Measurements from ENCODE around the gene IDH3A. TPM values are rescaled to one million over a fixed set of nuclear protein-coding genes. Genes with fewer than 3 reads are reported as not detected.

IDH3A gene
- total RNA-seq, 1 experiment from 2014 or later, result 115 TPM

DNA sequence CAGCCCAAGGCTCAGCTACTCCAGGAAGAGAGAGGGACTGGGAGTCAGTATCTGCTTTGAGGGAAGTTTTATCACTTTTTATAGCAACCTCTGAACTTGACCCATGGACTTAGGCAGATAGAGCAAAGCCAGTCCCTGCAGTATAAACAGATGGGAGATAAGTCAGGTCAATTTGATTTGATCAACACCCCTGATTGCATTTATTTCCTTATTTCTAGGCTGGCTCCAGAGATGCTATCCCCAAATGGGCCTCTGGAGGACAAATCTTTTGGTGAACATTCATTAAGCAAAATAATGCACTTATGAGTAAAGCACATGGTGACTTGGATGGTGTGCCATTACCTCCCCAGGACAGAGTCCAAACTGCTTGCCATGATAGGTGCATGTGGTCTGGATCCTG lies 8.9 kb upstream of the IDH3A start:
- no peak for DNase-seq (ENCODE audit: low read depth, low spot score)
- H3K27me3 ChIP-seq (ENCODE audit: insufficient read depth, low read length), result no peaks in the 10 kb centered on the region
- ATAC-seq, result peak; percentile 38; the same call in 1 of the 2 replicates
- no peaks in the 10 kb centered on the region for H3K9me2 ChIP-seq (ENCODE audit: insufficient read depth)
- H2AFZ ChIP-seq (ENCODE audit: low read depth, low read length, poor library complexity, severe bottlenecking), result no peak overlapping the region
- POLR2A ChIA-PET, result no interaction called here
- no peaks in the 10 kb centered on the region for H3K79me2 ChIP-seq (ENCODE audit: insufficient read depth, low read length)
- RAD21 ChIA-PET (ENCODE audit: low non-redundant PET in 1 of 2, low total read pairs in 2 of 2, uncharacterized antibody in 2 of 2, unreplicated experiment in 2 of 2), result no interaction called here
- H3K27ac ChIP-seq (ENCODE audit: low read depth, low read length), result no peak overlapping the region
- no TSS peak for BruUV-seq (replicated peaks)
- H3K4me3 ChIP-seq (replicated peaks in 1 of 2; ENCODE audit: low read depth in 1 of 2, low read length in 2 of 2), result no peak overlapping the region
- no peak overlapping the region for H3K9ac ChIP-seq (ENCODE audit: low read length)
- TF ChIP-seq, protein P1, sequence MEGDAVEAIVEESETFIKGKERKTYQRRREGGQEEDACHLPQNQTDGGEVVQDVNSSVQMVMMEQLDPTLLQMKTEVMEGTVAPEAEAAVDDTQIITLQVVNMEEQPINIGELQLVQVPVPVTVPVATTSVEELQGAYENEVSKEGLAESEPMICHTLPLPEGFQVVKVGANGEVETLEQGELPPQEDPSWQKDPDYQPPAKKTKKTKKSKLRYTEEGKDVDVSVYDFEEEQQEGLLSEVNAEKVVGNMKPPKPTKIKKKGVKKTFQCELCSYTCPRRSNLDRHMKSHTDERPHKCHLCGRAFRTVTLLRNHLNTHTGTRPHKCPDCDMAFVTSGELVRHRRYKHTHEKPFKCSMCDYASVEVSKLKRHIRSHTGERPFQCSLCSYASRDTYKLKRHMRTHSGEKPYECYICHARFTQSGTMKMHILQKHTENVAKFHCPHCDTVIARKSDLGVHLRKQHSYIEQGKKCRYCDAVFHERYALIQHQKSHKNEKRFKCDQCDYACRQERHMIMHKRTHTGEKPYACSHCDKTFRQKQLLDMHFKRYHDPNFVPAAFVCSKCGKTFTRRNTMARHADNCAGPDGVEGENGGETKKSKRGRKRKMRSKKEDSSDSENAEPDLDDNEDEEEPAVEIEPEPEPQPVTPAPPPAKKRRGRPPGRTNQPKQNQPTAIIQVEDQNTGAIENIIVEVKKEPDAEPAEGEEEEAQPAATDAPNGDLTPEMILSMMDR (IDR thresholded peaks at IDR 0.05 in 2 of 3, conservative IDR thresholded peaks at IDR 0.05 in 1 of 3; ENCODE audit: borderline replicate concordance in 1 of 3, insufficient read depth in 1 of 3, low read depth in 2 of 3, low read length in 2 of 3), result peak in 1 of 3 experiments; percentile 8; a peak in 1 of 6 replicates
- no peak for TF ChIP-seq JUND (IDR thresholded peaks at IDR 0.05)
- H3K4me2 ChIP-seq (ENCODE audit: low read length), result no peak overlapping the region
- no peaks in the 10 kb centered on the region for H3K36me3 ChIP-seq (ENCODE audit: control insufficient read depth in 1 of 2, insufficient read depth in 2 of 2, low read length in 2 of 2)
- CTCF ChIA-PET, result interaction anchor here (1.0 kb wide), 1 partner anchor 56 kb away, joined by 3 read pairs; no protein-coding TSS in a partner anchor
- H4K20me1 ChIP-seq (ENCODE audit: insufficient read depth), result no peaks in the 10 kb centered on the region
- H3K4me1 ChIP-seq (ENCODE audit: control insufficient read depth in 1 of 2, insufficient read depth in 2 of 2, low read length in 2 of 2), result no peaks in the 10 kb centered on the region; a peak in 1 of 4 replicates
- H3K9me3 ChIP-seq (ENCODE audit: control insufficient read depth in 1 of 2, insufficient read depth in 1 of 2, low read depth in 1 of 2, low read length in 2 of 2), result no peaks in the 10 kb centered on the region
- intact Hi-C loops (cut with micrococcal nuclease), result no loop called here

DNA sequence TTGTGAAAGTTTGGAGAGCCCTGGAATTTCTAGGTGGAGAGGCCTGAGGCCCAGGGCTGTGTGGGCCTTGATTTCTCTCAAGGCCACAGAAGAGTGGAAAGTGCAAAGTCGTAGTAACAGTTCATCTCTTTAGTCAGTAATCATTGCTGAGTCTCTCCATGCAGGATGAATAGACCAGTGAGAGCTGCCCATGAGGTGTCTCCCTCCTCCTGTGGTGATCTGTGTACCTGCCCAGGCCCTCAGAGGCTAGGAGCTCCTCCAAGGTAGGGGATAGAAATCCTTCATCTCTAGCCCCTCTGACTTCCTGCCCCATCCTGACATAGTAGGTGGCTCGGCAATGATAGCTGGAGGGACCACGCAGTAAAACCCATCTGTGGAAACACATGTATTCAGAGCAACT lies 6.8 kb upstream of the IDH3A start:
- Histone ChIP-seq H3K4me2 (ENCODE audit: low read length) (no peak overlapping the region), H3K9me2 (ENCODE audit: insufficient read depth) (no peaks in the 10 kb centered on the region), H3K4me1 (ENCODE audit: control insufficient read depth in 1 of 2, insufficient read depth in 2 of 2, low read length in 2 of 2) (peaks cover 0 to 12% of the 10 kb centered on the region in 2 experiments; a peak in 1 of 4 replicates), H3K27me3 (ENCODE audit: insufficient read depth, low read length) (no peaks in the 10 kb centered on the region), H2AFZ (ENCODE audit: low read depth, low read length, poor library complexity, severe bottlenecking) (no peak overlapping the region), H3K36me3 (ENCODE audit: control insufficient read depth in 1 of 2, insufficient read depth in 2 of 2, low read length in 2 of 2) (no peaks in the 10 kb centered on the region), H3K79me2 (ENCODE audit: insufficient read depth, low read length) (no peaks in the 10 kb centered on the region), H3K9me3 (ENCODE audit: control insufficient read depth in 1 of 2, insufficient read depth in 1 of 2, low read depth in 1 of 2, low read length in 2 of 2) (no peaks in the 10 kb centered on the region), H3K27ac (ENCODE audit: low read depth, low read length) (no peak overlapping the region), H3K4me3 (replicated peaks in 1 of 2; ENCODE audit: low read depth in 1 of 2, low read length in 2 of 2) (no peak overlapping the region), H4K20me1 (ENCODE audit: insufficient read depth) (no peaks in the 10 kb centered on the region), H3K9ac (ENCODE audit: low read length) (no peak overlapping the region)
- intact Hi-C loops (cut with micrococcal nuclease), result no loop called here
- POLR2A ChIA-PET, result interaction anchor here (0.8 kb wide), 1 partner anchor 11 kb away, joined by 3 read pairs; no protein-coding TSS in a partner anchor
- TF ChIP-seq EZH2 (IDR thresholded peaks at IDR 0.05) (no peak), EZH2phosphoT487 (IDR thresholded peaks at IDR 0.05; ENCODE audit: borderline replicate concordance) (no peak), JUND (IDR thresholded peaks at IDR 0.05) (no peak), CEBPB (IDR thresholded peaks at IDR 0.05; ENCODE audit: low read depth) (no peak)
- DNase-seq (ENCODE audit: low read depth, low spot score) (no peak), ATAC-seq (no peak)
- RAD21 ChIA-PET (ENCODE audit: low non-redundant PET in 1 of 2, low total read pairs in 2 of 2, uncharacterized antibody in 2 of 2, unreplicated experiment in 2 of 2), result no interaction called here
- BruUV-seq (replicated peaks), result no TSS peak
- CTCF ChIA-PET, result interaction anchor here (2.2 kb wide), 1 partner anchor 34 kb away, joined by 5 read pairs; no protein-coding TSS in a partner anchor
